Measurements from ENCODE around the gene MCL1.

The MCL1 gene

DNA sequence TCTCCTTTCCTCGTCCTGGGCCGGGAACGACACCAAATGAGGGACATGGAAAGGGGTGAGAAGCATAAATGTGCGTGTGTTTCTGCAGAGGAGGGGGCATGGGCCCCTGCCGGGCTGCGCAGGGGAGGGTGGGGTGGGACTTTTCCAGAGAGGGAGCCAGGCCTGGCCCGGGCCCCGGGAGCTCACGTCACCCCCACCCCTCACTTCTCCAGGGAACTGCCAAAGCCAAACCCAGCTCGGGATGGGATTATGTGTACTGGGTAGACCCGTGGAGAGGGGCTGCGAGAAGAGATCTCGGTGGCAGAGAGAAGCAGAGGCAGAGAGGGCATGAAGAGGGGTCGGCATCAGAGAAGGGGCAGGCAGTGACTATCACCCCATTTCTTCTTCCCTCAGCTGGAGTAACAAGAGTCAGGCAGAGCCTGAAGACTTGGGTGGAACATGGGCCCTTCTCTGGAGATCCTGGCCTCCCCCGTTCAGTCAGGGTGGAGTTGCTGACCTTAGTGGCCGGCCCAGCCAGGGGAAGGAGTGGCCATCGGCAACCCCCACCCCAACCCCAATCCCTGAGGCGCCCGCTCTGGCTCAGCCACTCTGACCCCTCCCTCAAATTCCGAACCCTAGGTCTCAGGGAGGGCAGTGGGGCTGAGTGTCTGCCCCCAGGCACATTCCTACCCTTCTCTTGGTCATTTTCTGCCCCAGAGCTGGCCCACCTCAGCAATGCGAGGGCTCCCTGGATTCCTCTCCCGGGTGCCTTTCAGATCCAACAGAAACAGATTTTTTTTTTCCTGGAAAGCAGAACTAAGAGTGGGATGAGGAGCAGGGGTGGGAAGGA is 29.0 kb downstream of the MCL1 start:
- no peak for DNase-seq (ENCODE audit: low read depth)
- TF ChIP-seq MYC (IDR thresholded peaks at IDR 0.05; ENCODE audit: low read depth, low read length) (no peak), POLR2A (IDR thresholded peaks at IDR 0.05; ENCODE audit: extremely low read depth, insufficient read length) (no peak), MAX (IDR thresholded peaks at IDR 0.05; ENCODE audit: low read depth, low read length) (no peak)
- TF ChIP-seq, protein P1, sequence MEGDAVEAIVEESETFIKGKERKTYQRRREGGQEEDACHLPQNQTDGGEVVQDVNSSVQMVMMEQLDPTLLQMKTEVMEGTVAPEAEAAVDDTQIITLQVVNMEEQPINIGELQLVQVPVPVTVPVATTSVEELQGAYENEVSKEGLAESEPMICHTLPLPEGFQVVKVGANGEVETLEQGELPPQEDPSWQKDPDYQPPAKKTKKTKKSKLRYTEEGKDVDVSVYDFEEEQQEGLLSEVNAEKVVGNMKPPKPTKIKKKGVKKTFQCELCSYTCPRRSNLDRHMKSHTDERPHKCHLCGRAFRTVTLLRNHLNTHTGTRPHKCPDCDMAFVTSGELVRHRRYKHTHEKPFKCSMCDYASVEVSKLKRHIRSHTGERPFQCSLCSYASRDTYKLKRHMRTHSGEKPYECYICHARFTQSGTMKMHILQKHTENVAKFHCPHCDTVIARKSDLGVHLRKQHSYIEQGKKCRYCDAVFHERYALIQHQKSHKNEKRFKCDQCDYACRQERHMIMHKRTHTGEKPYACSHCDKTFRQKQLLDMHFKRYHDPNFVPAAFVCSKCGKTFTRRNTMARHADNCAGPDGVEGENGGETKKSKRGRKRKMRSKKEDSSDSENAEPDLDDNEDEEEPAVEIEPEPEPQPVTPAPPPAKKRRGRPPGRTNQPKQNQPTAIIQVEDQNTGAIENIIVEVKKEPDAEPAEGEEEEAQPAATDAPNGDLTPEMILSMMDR (IDR thresholded peaks at IDR 0.05; ENCODE audit: low read depth, low read length), result no peak
- no peak overlapping the region for H3K4me3 ChIP-seq (ENCODE audit: low read depth, low read length)

GRCh38 chr1:150549496-150550221 is 29.8 kb downstream of the MCL1 start:
- TF ChIP-seq, protein P1 (IDR thresholded peaks at IDR 0.05; ENCODE audit: low read depth, low read length), result no peak
- TF ChIP-seq MYC (IDR thresholded peaks at IDR 0.05; ENCODE audit: low read depth, low read length) (no peak), MAX (IDR thresholded peaks at IDR 0.05; ENCODE audit: low read depth, low read length) (no peak), POLR2A (IDR thresholded peaks at IDR 0.05; ENCODE audit: extremely low read depth, insufficient read length) (no peak)
- DNase-seq (ENCODE audit: low read depth), result no peak
- H3K4me3 ChIP-seq (ENCODE audit: low read depth, low read length), result no peak overlapping the region

- 0 out of 2 replicates have a peak, but pooled peaks have one; percentile 35 for TF ChIP-seq MYC (IDR thresholded peaks at IDR 0.05; ENCODE audit: low read depth, low read length)
- TF ChIP-seq MAX (IDR thresholded peaks at IDR 0.05; ENCODE audit: low read depth, low read length), result no peak
- peak; percentile 86 for DNase-seq (ENCODE audit: low read depth)
- H3K4me3 ChIP-seq (ENCODE audit: low read depth, low read length), result peak within 1 kb of the TSS; percentile 64
Measured at GRCh38 chr1:150548632-150549495, 30.5 kb downstream of the MCL1 start, which contains the start of gene ADAMTSL4. Gene ADAMTSL4 (plus strand): TSS chr1:150549408. CDS start chr1:150552289, 2,881 bp downstream.

GRCh38 chr1:150548324-150548631 is 31.1 kb downstream of the MCL1 start:
- H3K4me3 ChIP-seq (ENCODE audit: low read depth, low read length), result peak overlapping the region; percentile 64
- no peak for DNase-seq (ENCODE audit: low read depth)
- no peak for TF ChIP-seq MAX (IDR thresholded peaks at IDR 0.05; ENCODE audit: low read depth, low read length)
- TF ChIP-seq POLR2A (IDR thresholded peaks at IDR 0.05; ENCODE audit: extremely low read depth, insufficient read length), result no peak
- TF ChIP-seq, protein P1 (IDR thresholded peaks at IDR 0.05; ENCODE audit: low read depth, low read length), result no peak

- no peak overlapping the region for H3K4me3 ChIP-seq (ENCODE audit: low read depth, low read length)
- TF ChIP-seq, protein P1 (IDR thresholded peaks at IDR 0.05; ENCODE audit: low read depth, low read length), result no peak
- no peak for TF ChIP-seq POLR2A (IDR thresholded peaks at IDR 0.05; ENCODE audit: extremely low read depth, insufficient read length)
- no peak for TF ChIP-seq MYC (IDR thresholded peaks at IDR 0.05; ENCODE audit: low read depth, low read length)
- TF ChIP-seq MAX (IDR thresholded peaks at IDR 0.05; ENCODE audit: low read depth, low read length), result no peak
- DNase-seq (ENCODE audit: low read depth), result no peak
Measured at GRCh38 chr1:150546294-150546937, 33.0 kb downstream of the MCL1 start.
